ENCODE data around the gene SLC24A3.

GRCh38 chr20:19406381-19406780 is 193.9 kb downstream of the SLC24A3 start:
- TF ChIP-seq EZH2 (IDR thresholded peaks at IDR 0.05; ENCODE audit: insufficient read depth, poor library complexity, severe bottlenecking) = no peak
- TF ChIP-seq EZH2phosphoT487 (IDR thresholded peaks at IDR 0.05; ENCODE audit: insufficient read depth, low read depth) = no peak
